Measurements from ENCODE around the gene RRP1B. TPM values are rescaled to one million over a fixed set of nuclear protein-coding genes. Genes with fewer than 3 reads are reported as not detected.

RRP1B gene
- total and polyA plus RNA-seq, 2 of the 13 experiments (the other 11 are each of a cell fraction or from before 2014, with no cell fraction given), result 16.3 to 46.2 TPM

DNA sequence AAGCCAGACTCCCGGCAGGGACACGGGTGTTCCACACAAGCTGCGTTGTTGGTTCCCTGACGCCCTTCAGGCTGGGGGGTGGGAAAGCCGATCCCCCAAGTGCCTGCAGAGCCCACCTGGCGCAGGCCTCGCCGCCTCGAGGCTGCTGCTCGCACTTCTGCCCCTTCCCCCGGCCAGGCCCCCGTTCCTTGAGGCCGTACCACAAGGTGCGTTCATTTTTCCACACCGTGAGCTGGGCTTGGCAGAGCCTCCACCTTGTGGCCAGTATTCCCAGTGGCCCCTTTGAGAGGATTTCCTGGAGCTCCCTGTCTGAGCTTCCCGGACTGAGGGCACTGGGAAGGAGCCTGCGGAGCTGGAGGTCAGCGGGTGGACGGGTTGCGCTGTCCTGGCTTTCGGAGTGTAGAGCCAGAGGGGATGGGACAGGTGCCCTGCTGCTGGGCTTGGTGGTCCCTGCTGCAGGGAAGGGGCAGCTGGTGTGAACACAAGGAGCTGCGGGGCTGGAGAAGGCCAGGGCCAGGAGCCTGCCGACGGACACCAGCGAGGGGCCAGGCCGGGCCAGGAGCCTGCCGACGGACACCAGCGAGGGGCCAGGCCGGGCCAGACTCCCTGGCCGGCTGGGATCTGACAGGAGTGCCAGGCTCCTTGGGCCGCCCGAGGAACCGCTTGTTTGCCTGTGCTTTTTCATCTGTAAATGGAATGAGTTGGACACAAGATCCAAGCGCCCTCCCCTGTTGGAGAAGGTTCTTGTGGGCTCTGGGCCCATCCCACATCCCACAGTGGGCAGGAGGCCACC lies 78.0 kb downstream of the RRP1B start:
- FAIRE-seq, result no peak
- Histone ChIP-seq H2AFZ (ENCODE audit: low read length) (no peak overlapping the region), H3K27me3 (ENCODE audit: control insufficient read depth in 1 of 2, insufficient read depth in 2 of 2, low read length in 2 of 2) (no peaks in the 10 kb centered on the region), H3K4me3 (replicated peaks in 1 of 3; ENCODE audit: insufficient read depth in 1 of 3, low read depth in 2 of 3, low read length in 3 of 3) (0 out of 6 replicates have a peak overlapping the region, but pooled peaks of 1 of the 3 experiments have one; percentile 20), H3K79me2 (ENCODE audit: insufficient read depth, low read length) (peaks cover 45% of the 10 kb centered on the region), H3K9me3 (ENCODE audit: low read length) (no peaks in the 10 kb centered on the region), H3K9ac (ENCODE audit: insufficient read depth, low read depth, low read length) (no peak overlapping the region), H3K4me1 (ENCODE audit: insufficient read depth, low read length) (peaks cover 58% of the 10 kb centered on the region), H3K36me3 (replicated peaks in 1 of 2; ENCODE audit: control insufficient read depth in 1 of 2, insufficient read depth in 2 of 2, low read length in 2 of 2) (peaks cover 20 to 34% of the 10 kb centered on the region in 2 experiments; a peak in 4 of 5 replicates), H3K27ac (ENCODE audit: extremely low read length, insufficient read depth, low read length) (peak overlapping the region; percentile 53), H3K4me2 (ENCODE audit: low read depth, low read length) (peak overlapping the region; percentile 41), H4K20me1 (ENCODE audit: insufficient read depth, low read length) (peaks cover 2% of the 10 kb centered on the region; the same call in 1 of the 2 replicates)
- CTCF ChIA-PET (ENCODE audit: low intra/inter-chr PET ratio, low total read pairs), result no interaction called here
- no peak for DNase-seq (ENCODE audit: low spot score)
- BruUV-seq (replicated peaks), result no TSS peak
- POLR2A ChIA-PET, result interaction anchor here (1.0 to 3.5 kb wide), 2 partner anchors 9 to 18 kb away, joined by 3 to 27 read pairs; partner anchors contain the start of gene PDXK
- intact Hi-C loops (cut with micrococcal nuclease; ENCODE audit: unreplicated experiment), result no loop called here
- WGBS (ENCODE audit: low lambda C conversion rate), result 97% methylated on average over 12 of the region's 35 CpGs
- peak; percentile 7; the same call in 2 of the 3 replicates for ATAC-seq
- in situ Hi-C loops (cut with HindIII; ENCODE audit: extremely low pct_ligation_motif_present, low pct_unique_long_range_greater_than_20kb), result no loop called here
- TF ChIP-seq MIXL1 (CRISPR knock-in tag; IDR thresholded peaks at IDR 0.05), result no peak
- no peak for TF ChIP-seq REL (CRISPR knock-in tag; conservative IDR thresholded peaks at IDR 0.05)
- no peak for TF ChIP-seq CBX2 (IDR thresholded peaks at IDR 0.05; ENCODE audit: low read depth, low read length)
- TF ChIP-seq CBX2 (CRISPR knock-in tag; IDR thresholded peaks at IDR 0.05; ENCODE audit: low read depth), result no peak
- TF ChIP-seq ZNF792 (CRISPR knock-in tag; IDR thresholded peaks at IDR 0.05), result no peak
- no peak for TF ChIP-seq DMAP1 (CRISPR knock-in tag; IDR thresholded peaks at IDR 0.05)
- no peak for TF ChIP-seq ZNF709 (CRISPR knock-in tag; IDR thresholded peaks at IDR 0.05)
- TF ChIP-seq TFDP1 (CRISPR knock-in tag; IDR thresholded peaks at IDR 0.05; ENCODE audit: borderline replicate concordance), result no peak
- no peak for TF ChIP-seq RBM22 (optimal IDR thresholded peaks at IDR 0.05; ENCODE audit: low read length)
- no peak for TF ChIP-seq ZMYM3 (CRISPR knock-in tag; IDR thresholded peaks at IDR 0.05)
- no peak for TF ChIP-seq ZNF234 (CRISPR knock-in tag; conservative IDR thresholded peaks at IDR 0.05)
- TF ChIP-seq RBFOX2 (IDR thresholded peaks at IDR 0.05; ENCODE audit: low read depth, low read length), result 0 out of 2 replicates have a peak, but pooled peaks have one; percentile 30
- 0 out of 2 replicates have a peak, but pooled peaks have one; percentile 21 for TF ChIP-seq BCL3 (CRISPR knock-in tag; IDR thresholded peaks at IDR 0.05)
- peak; percentile 74 for TF ChIP-seq ZBTB38 (CRISPR knock-in tag; IDR thresholded peaks at IDR 0.05)
- peak; percentile 61 for TF ChIP-seq AGO2 (optimal IDR thresholded peaks at IDR 0.05; ENCODE audit: low read depth, low read length)
- TF ChIP-seq ZNF205 (CRISPR knock-in tag; IDR thresholded peaks at IDR 0.05), result no peak
- TF ChIP-seq ZNF598 (CRISPR knock-in tag; IDR thresholded peaks at IDR 0.05; ENCODE audit: borderline replicate concordance), result no peak
- TF ChIP-seq ZNF264 (CRISPR knock-in tag; IDR thresholded peaks at IDR 0.05), result no peak
- peak; percentile 17; the same call in 1 of the 2 replicates for TF ChIP-seq CTCF (CRISPR knock-in tag; IDR thresholded peaks at IDR 0.05)
- TF ChIP-seq ZNF883 (CRISPR knock-in tag; IDR thresholded peaks at IDR 0.05; ENCODE audit: not compliant biosample characterization), result peak; percentile 12
- 0 out of 2 replicates have a peak, but pooled peaks have one; percentile 23 for TF ChIP-seq ZFP41 (CRISPR knock-in tag; IDR thresholded peaks at IDR 0.05; ENCODE audit: borderline replicate concordance)
- TF ChIP-seq SMARCC2 (IDR thresholded peaks at IDR 0.05), result no peak
